ENCODE results near the gene CCDC142.

DNA sequence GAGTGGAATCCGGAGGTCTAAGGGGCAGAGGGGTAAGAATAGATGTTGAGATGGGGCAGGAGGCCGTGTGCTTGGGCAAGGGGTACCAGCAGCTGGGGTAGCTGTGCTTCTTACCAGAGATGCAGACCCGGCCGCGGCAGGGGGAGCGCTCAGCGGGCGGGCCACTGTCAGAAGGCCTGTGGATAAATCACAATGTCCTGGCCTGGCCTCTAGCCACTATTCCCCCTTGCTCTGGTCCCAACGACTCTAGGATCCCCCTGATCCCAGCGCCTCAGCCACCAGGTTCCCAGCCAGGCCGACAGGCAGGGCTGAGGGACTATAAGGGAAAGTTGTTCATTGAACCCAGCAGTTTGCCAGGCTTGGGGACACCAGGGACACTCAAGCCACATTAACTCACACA lies 52.3 kb downstream of the CCDC142 start:
- TF ChIP-seq CTCF (IDR thresholded peaks at IDR 0.05) (no peak), POLR2AphosphoS5 (IDR thresholded peaks at IDR 0.05) (no peak)
